Nephron (organoid): ENCODE results near the gene CNMD.

Experiments
- H3K27ac Mint-ChIP-seq, 3 experiments: 2 replicates each; pipeline ENCODE4 v1.8.0; 2020; ENCODE audit warnings: mixed read lengths in 3 of 3, mild to moderate bottlenecking in 2 of 3, moderate library complexity in 1 of 3
- H3K27me3 Mint-ChIP-seq: 2 replicates; pipeline ENCODE4 v1.8.0; 2021; ENCODE audit warnings: low read depth, mild to moderate bottlenecking, moderate library complexity, mixed read lengths
- H3K36me3 Mint-ChIP-seq: 2 replicates; pipeline ENCODE4 v1.8.0; 2020; ENCODE audit warnings: low read depth, mixed read lengths
- H3K4me1 Mint-ChIP-seq: 2 replicates; pipeline ENCODE4 v1.8.0; 2020; ENCODE audit warnings: mixed read lengths
- H3K4me3 Mint-ChIP-seq, 3 experiments: 2 replicates each; pipeline ENCODE4 v1.8.0; 2020; ENCODE audit warnings: mild to moderate bottlenecking in 3 of 3, mixed read lengths in 3 of 3, moderate library complexity in 2 of 3
- H3K9me3 Mint-ChIP-seq: 2 replicates; pipeline ENCODE4 v1.8.0; 2020; ENCODE audit warnings: mixed read lengths
- TF ChIP-seq, protein P1 (sequence below), 3 experiments: fragments of 200-600 bp; sonication (generic); IDR thresholded peaks; one replicate each; pipeline ENCODE4 v1.5.0; 2021; ENCODE audit warnings: antibody characterized with exemption in 3 of 3; ENCODE audit not compliant: unreplicated experiment in 3 of 3

Gene CNMD

DNA sequence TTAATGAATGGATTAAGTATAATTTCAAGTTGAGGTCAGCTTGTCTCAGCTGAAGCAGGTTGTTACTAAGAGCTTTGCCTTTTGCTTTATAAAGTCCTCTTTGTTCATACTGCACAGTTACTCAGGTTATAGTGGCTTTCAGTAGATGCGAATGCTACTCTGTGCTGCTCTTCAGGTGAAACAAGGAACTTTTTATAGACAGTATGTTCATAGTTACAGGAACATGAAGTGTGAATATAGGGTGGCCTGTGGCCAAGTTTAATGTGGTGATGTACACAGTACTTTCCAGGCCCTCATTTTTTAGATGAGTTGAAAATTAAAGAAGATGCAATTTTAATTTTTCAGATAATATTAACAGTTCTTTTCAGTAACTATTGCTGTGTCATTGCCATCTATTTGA, 66.2 kb downstream of the CNMD start:
- Mint-ChIP-seq H3K27me3 (no peaks in the 10 kb centered on the region), H3K27ac (no peak overlapping the region), H3K4me1 (no peaks in the 10 kb centered on the region), H3K36me3 (peaks cover 41% of the 10 kb centered on the region), H3K9me3 (no peaks in the 10 kb centered on the region), H3K4me3 (no peak overlapping the region)
- TF ChIP-seq, protein P1, sequence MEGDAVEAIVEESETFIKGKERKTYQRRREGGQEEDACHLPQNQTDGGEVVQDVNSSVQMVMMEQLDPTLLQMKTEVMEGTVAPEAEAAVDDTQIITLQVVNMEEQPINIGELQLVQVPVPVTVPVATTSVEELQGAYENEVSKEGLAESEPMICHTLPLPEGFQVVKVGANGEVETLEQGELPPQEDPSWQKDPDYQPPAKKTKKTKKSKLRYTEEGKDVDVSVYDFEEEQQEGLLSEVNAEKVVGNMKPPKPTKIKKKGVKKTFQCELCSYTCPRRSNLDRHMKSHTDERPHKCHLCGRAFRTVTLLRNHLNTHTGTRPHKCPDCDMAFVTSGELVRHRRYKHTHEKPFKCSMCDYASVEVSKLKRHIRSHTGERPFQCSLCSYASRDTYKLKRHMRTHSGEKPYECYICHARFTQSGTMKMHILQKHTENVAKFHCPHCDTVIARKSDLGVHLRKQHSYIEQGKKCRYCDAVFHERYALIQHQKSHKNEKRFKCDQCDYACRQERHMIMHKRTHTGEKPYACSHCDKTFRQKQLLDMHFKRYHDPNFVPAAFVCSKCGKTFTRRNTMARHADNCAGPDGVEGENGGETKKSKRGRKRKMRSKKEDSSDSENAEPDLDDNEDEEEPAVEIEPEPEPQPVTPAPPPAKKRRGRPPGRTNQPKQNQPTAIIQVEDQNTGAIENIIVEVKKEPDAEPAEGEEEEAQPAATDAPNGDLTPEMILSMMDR (IDR thresholded peaks at IDR 0.05; ENCODE audit: unreplicated experiment in 3 of 3), result no peak

DNA sequence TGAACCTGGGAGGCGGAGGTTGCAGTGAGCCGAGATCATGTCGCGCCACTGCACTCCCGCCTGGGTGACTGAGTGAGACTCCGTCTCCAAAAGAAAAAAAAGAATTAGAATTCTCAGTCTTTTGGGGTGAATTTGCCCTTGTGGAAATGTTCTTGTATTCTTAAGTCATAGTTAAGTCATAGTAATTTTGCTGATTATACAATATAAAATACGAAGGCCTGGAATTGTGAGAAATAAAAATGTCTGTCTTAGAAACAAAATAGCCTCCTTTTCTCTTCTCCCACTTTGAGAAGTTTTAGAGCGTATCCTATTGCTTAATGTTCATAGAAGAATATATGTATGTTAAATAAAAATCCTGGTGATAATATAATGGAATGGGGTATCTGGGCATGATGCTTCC, 68.9 kb downstream of the CNMD start:
- H3K4me3 Mint-ChIP-seq, result no peak overlapping the region
- H3K36me3 Mint-ChIP-seq, result peaks cover 34% of the 10 kb centered on the region
- H3K4me1 Mint-ChIP-seq, result no peaks in the 10 kb centered on the region
- H3K9me3 Mint-ChIP-seq, result no peaks in the 10 kb centered on the region
- H3K27ac Mint-ChIP-seq, result no peak overlapping the region
- TF ChIP-seq, protein P1 (IDR thresholded peaks at IDR 0.05; ENCODE audit: unreplicated experiment in 3 of 3), result no peak
- no peaks in the 10 kb centered on the region for H3K27me3 Mint-ChIP-seq

DNA sequence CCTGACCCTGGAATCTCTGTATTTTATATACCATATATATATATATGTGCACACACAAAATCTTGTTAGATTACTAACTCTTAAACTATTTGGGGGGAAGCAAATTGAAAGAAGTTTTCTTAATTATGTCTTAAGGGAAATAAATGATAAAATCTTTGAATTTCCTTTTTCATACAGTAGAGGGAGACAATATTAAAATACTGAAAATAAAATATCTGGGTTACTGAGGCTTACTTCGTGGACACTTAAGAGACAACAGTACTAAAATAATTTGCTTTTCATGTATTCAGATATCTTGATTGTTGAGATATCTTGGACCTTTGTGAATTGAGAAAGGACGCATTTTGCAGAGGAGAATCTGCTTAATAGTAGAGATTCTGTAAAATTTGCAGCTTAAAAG, 69.9 kb downstream of the CNMD start:
- Mint-ChIP-seq H3K4me1 (no peaks in the 10 kb centered on the region), H3K4me3 (no peak overlapping the region)

DNA sequence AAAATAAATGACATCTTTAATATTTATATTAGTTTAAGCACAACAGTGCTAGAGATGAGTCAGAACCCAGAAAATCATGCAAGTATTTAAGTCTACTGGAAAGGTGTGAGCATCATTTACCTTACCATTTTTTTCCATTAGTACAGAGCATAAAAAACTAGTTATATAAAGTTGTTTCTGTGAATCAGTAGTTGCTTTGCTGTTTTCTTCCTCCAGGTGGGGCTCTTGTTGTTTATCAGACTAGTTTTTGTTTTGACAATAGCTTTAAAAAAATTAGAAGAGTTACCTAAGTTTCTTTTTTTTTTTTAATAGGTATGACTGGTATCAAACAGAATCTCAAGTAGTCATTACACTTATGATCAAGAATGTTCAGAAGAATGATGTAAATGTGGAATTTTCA, 74.3 kb downstream of the CNMD start:
- H3K36me3 Mint-ChIP-seq, result peaks cover 53% of the 10 kb centered on the region
- no peaks in the 10 kb centered on the region for H3K9me3 Mint-ChIP-seq
- H3K27ac Mint-ChIP-seq, result no peak overlapping the region
- no peak overlapping the region for H3K4me3 Mint-ChIP-seq
- TF ChIP-seq, protein P1 (IDR thresholded peaks at IDR 0.05; ENCODE audit: unreplicated experiment in 3 of 3), result peak; percentile 37 to 51 (median 46)
- H3K4me1 Mint-ChIP-seq, result no peaks in the 10 kb centered on the region
- no peaks in the 10 kb centered on the region for H3K27me3 Mint-ChIP-seq

More for the DNA sequence above, 69.9 kb downstream of the CNMD start:
- no peaks in the 10 kb centered on the region for H3K27me3 Mint-ChIP-seq
- H3K9me3 Mint-ChIP-seq, result no peaks in the 10 kb centered on the region
- peaks cover 35% of the 10 kb centered on the region for H3K36me3 Mint-ChIP-seq
- TF ChIP-seq, protein P1 (IDR thresholded peaks at IDR 0.05; ENCODE audit: unreplicated experiment in 3 of 3), result peak in 1 of 3 experiments; percentile 23
- no peak overlapping the region for H3K27ac Mint-ChIP-seq

DNA sequence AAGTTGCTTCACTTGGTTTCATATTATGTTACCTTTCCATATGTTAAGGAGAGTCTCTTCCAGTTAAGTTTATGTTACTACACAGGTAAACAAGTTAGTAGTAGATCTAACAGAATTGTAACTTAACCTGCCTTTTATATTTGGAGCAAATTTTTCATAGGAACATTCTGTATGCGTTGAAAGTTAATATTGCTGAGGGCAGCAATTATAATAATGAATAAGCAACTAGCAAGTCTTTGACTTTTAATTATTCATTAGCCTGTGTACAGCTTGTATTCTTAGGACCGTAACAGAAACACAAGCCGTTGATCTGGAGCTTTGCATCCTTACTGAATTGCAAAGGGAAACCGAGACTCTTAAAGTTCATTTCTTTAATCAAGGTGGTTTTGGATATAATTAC, 75.3 kb downstream of the CNMD start:
- no peaks in the 10 kb centered on the region for H3K27me3 Mint-ChIP-seq
- H3K27ac Mint-ChIP-seq, result no peak overlapping the region
- H3K9me3 Mint-ChIP-seq, result no peaks in the 10 kb centered on the region
- H3K4me1 Mint-ChIP-seq, result no peaks in the 10 kb centered on the region
- H3K36me3 Mint-ChIP-seq, result peaks cover 55% of the 10 kb centered on the region
- TF ChIP-seq, protein P1 (IDR thresholded peaks at IDR 0.05; ENCODE audit: unreplicated experiment in 3 of 3), result no peak
- no peak overlapping the region for H3K4me3 Mint-ChIP-seq

DNA sequence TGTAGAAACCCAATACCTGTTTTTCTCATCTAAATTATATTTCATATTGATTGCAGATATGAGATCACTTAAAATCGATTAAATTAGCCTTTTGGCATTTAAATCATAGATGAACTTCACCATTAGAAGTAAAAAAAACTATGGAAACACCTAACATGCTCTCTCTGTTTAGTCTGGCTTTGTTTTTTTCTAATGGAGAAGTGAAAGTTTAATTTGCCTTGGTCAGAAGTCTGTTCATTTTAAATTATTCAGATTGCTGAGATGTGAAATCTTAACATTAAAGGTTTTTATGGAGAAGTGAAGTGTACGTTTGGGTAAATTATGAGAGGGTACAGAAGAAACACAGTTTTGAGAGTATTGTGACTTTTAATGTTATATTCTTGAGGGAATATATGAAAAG, 80.3 kb downstream of the CNMD start:
- H3K4me1 Mint-ChIP-seq, result no peaks in the 10 kb centered on the region
- no peaks in the 10 kb centered on the region for H3K9me3 Mint-ChIP-seq
- TF ChIP-seq, protein P1 (IDR thresholded peaks at IDR 0.05; ENCODE audit: unreplicated experiment in 3 of 3), result no peak
- H3K4me3 Mint-ChIP-seq, result no peak overlapping the region
- H3K27me3 Mint-ChIP-seq, result no peaks in the 10 kb centered on the region
- no peak overlapping the region for H3K27ac Mint-ChIP-seq
- H3K36me3 Mint-ChIP-seq, result peaks cover 38% of the 10 kb centered on the region
